HepG2 (cell line): ENCODE results near the gene AKIP1. TPM values are rescaled to one million over a fixed set of nuclear protein-coding genes. Genes with fewer than 3 reads are reported as not detected.

ENCODE experiments used
- ATAC-seq: fragments of 200-7000 bp; cut with Tn5 transposase; 3 replicates; pipeline ENCODE4 v1.9.1; 2020; ENCODE audit warnings: mild to moderate bottlenecking, moderate library complexity
- Bru-seq: library from RNA; stranded (reverse); fragments of 400-500 nt; gene quantifications from one replicate; lab custom pipeline; 2021; lab: Mats Ljungman, UMichigan
- BruChase-seq, 2 experiments: library from RNA; stranded (reverse); fragments of 400-500 nt; gene quantifications; one replicate each; lab custom pipeline; 2021; lab: Mats Ljungman, UMichigan
- BruUV-seq: library from RNA; stranded (reverse); fragments of 400-500 nt; replicated peaks from 2 replicates; lab custom pipeline; 2021; lab: Mats Ljungman, UMichigan
- CTCF ChIA-PET: fragments of 300-600 bp; formaldehyde crosslinking; extraction: SDS; loops from one replicate; lab custom pipeline; 2021; ENCODE audit warnings: low total read pairs, inconsistent platforms, low intra/inter-chr PET ratio; lab: Yijun Ruan, JAX
- POLR2A ChIA-PET: fragments of 350-600 bp; sonication (Branson Sonifier 250); formaldehyde crosslinking; loops from one replicate; lab custom pipeline; 2020; ENCODE audit warnings: antibody characterized with exemption, inconsistent platforms; lab: Yijun Ruan, JAX
- DNase-seq: peaks from one replicate; pipeline ENCODE4 v3.0.0-alpha.2; 2015; ENCODE audit warnings: low spot score
- FAIRE-seq: peaks from 3 replicates; lab custom pipeline; 2011; peaks lifted over from hg19 to GRCh38; lab: Jason Lieb, UNC
- H2AFZ ChIP-seq: one replicate; pipeline ENCODE4 v1.6.1; 2011; ENCODE audit warnings: low read length, inconsistent platforms
- H3K27ac ChIP-seq: fragments of 300-600 bp; 3 replicates; pipeline ENCODE4 v1.8.0; 2011; ENCODE audit warnings: mixed run types, mild to moderate bottlenecking, mixed read lengths, low read length, inconsistent platforms; ENCODE audit not compliant: insufficient read depth; ENCODE audit errors: extremely low read length
- H3K27me3 ChIP-seq, 2 experiments: fragments of 200-600 bp in 1 of 2; 2 replicates in 1 of 2; 3 replicates in 1 of 2; pipeline versions ENCODE4 v1.6.0 to v1.8.0; 2011; ENCODE audit warnings: low read length in 2 of 2, mild to moderate bottlenecking in 2 of 2, moderate library complexity in 2 of 2, inconsistent platforms in 1 of 2; ENCODE audit not compliant: insufficient read depth in 2 of 2, control insufficient read depth in 1 of 2
- H3K36me3 ChIP-seq, 2 experiments: fragments of 200-600 bp in 1 of 2; replicated peaks in 1 of 2; 2 replicates in 1 of 2; 3 replicates in 1 of 2; pipeline versions ENCODE4 v1.5.1 to v1.8.0; 2011; ENCODE audit warnings: low read length in 2 of 2, inconsistent platforms in 1 of 2; ENCODE audit not compliant: insufficient read depth in 2 of 2, control insufficient read depth in 1 of 2
- H3K4me1 ChIP-seq: 2 replicates; pipeline ENCODE4 v1.5.1; 2012; ENCODE audit warnings: low read length, inconsistent platforms; ENCODE audit not compliant: insufficient read depth
- H3K4me2 ChIP-seq: 2 replicates; pipeline ENCODE4 v1.6.0; 2011; ENCODE audit warnings: low read depth, low read length, inconsistent platforms
- H3K4me3 ChIP-seq, 3 experiments: fragments of 200-600 bp in 1 of 3; sonication (generic), shearing (Covaris generic) in 1 of 3; replicated peaks in 1 of 3; 2 replicates each; pipeline ENCODE4 v1.5.1; 2011 to 2016; ENCODE audit warnings: low read length in 3 of 3, inconsistent platforms in 2 of 3, low read depth in 2 of 3, mild to moderate bottlenecking in 2 of 3, control low read depth in 1 of 3, mixed read lengths in 1 of 3; ENCODE audit not compliant: insufficient read depth in 1 of 3
- H3K79me2 ChIP-seq: one replicate; pipeline ENCODE4 v1.6.1; 2011; ENCODE audit warnings: low read length, inconsistent platforms; ENCODE audit not compliant: insufficient read depth
- H3K9ac ChIP-seq: 2 replicates; pipeline ENCODE4 v1.6.0; 2011; ENCODE audit warnings: mild to moderate bottlenecking, low read depth, low read length, inconsistent platforms; ENCODE audit not compliant: insufficient read depth
- H3K9me3 ChIP-seq: 2 replicates; pipeline ENCODE4 v1.5.1; 2012; ENCODE audit warnings: mild to moderate bottlenecking, low read length
- H4K20me1 ChIP-seq: 2 replicates; pipeline ENCODE4 v1.6.0; 2011; ENCODE audit warnings: inconsistent platforms, mild to moderate bottlenecking, low read length, moderate library complexity; ENCODE audit not compliant: insufficient read depth
- GABPB1 ChIP-seq: IDR thresholded peaks from 2 replicates; pipeline ENCODE4 v1.6.1; 2016; ENCODE audit warnings: mild to moderate bottlenecking, missing genetic modification reagents, moderate library complexity, missing compliant biosample characterization
- GATAD1 ChIP-seq: IDR thresholded peaks from 2 replicates; pipeline ENCODE4 v1.6.1; 2016; ENCODE audit warnings: missing genetic modification reagents, missing compliant biosample characterization
- HNRNPLL ChIP-seq: fragments of 200-400 bp; formaldehyde crosslinking; IDR thresholded peaks from 2 replicates; pipeline ENCODE4 v1.6.1; 2017; ENCODE audit warnings: mild to moderate bottlenecking, low read depth, low read length; ENCODE audit not compliant: poor library complexity, severe bottlenecking
- JUN ChIP-seq: sonication (generic); formaldehyde crosslinking; IDR thresholded peaks from 2 replicates; pipeline ENCODE4 v1.4.0; 2020; ENCODE audit warnings: mild to moderate bottlenecking, missing genetic modification reagents
- MAFF ChIP-seq: IDR thresholded peaks from 2 replicates; pipeline ENCODE4 v1.6.1; 2011; ENCODE audit warnings: low read depth, low read length, improper control_type of control experiment
- RAD21 ChIP-seq: fragments of 450-650 bp; formaldehyde crosslinking; IDR thresholded peaks from 2 replicates; pipeline ENCODE4 v1.5.0; 2020; ENCODE audit warnings: mild to moderate bottlenecking
- ZMAT3 ChIP-seq: sonication (generic); formaldehyde crosslinking; conservative IDR thresholded peaks from 2 replicates; pipeline ENCODE4 v1.7.0; 2021; ENCODE audit warnings: missing genetic modification reagents
- ZNF12 ChIP-seq: sonication (generic); formaldehyde crosslinking; IDR thresholded peaks from 2 replicates; pipeline ENCODE4 v1.5.0; 2020; ENCODE audit warnings: missing genetic modification reagents
- ZNF326 ChIP-seq: sonication (generic); formaldehyde crosslinking; IDR thresholded peaks from 2 replicates; pipeline ENCODE4 v1.4.0; 2020; ENCODE audit warnings: missing genetic modification reagents, borderline replicate concordance
- ZNF333 ChIP-seq: sonication (generic); formaldehyde crosslinking; IDR thresholded peaks from 2 replicates; pipeline ENCODE4 v1.4.0; 2020; ENCODE audit warnings: mild to moderate bottlenecking, missing genetic modification reagents, borderline replicate concordance
- ZNF484 ChIP-seq: sonication (generic); formaldehyde crosslinking; IDR thresholded peaks from 2 replicates; pipeline ENCODE4 v1.5.1; 2020; ENCODE audit warnings: mild to moderate bottlenecking, low read depth, missing genetic modification reagents, borderline replicate concordance
- ZNF496 ChIP-seq: sonication (generic); formaldehyde crosslinking; IDR thresholded peaks from 2 replicates; pipeline ENCODE4 v1.8.1; 2023; ENCODE audit warnings: mild to moderate bottlenecking, moderate library complexity, missing genetic modification reagents; ENCODE audit not compliant: insufficient replicate concordance
- ZNF570 ChIP-seq: sonication (generic); formaldehyde crosslinking; IDR thresholded peaks from 2 replicates; pipeline ENCODE4 v1.4.0; 2020; ENCODE audit warnings: mild to moderate bottlenecking, missing genetic modification reagents, borderline replicate concordance
- ZNF850 ChIP-seq: sonication (generic); formaldehyde crosslinking; conservative IDR thresholded peaks from 2 replicates; pipeline ENCODE4 v1.9.0; 2021; ENCODE audit warnings: mild to moderate bottlenecking, missing genetic modification reagents
- ZSCAN9 ChIP-seq: IDR thresholded peaks from 2 replicates; pipeline ENCODE4 v1.6.1; 2016; ENCODE audit warnings: borderline replicate concordance
- WGBS: methylation state at CpG from one replicate; pipeline ENCODE4 v1.1.6; 2017; ENCODE audit warnings: low lambda C conversion rate; 5-methylcytosine and 5-hydroxymethylcytosine counted together
- in situ Hi-C: cut with HindIII; loops from 2 replicates; pipeline ENCODE4 v1.10.0; 2017; ENCODE audit warnings: low pct_unique_long_range_greater_than_20kb; ENCODE audit not compliant: extremely low pct_ligation_motif_present
- intact Hi-C: fragments of 100-400 bp; cut with micrococcal nuclease; formaldehyde crosslinking; loops from one replicate; pipeline ENCODE4 v1.10.0; 2022; ENCODE audit not compliant: unreplicated experiment
- long read RNA-seq, 2 experiments: library from RNA in 1 of 2; library from polyadenylated mRNA in 1 of 2; stranded (forward) in 1 of 2; unstranded in 1 of 2; transcript quantifications; one replicate each; pipeline ENCODE4 v2.0.0, GENCODE V29; 2019 to 2022
- polyA minus RNA-seq, 3 experiments: library from RNA; depleted of rRNA, polyadenylated mRNA; stranded (reverse); fragments of >200 nt; gene quantifications; 2 replicates each; pipeline ENCODE4 v1.2.3, GENCODE V29; 2011; ENCODE audit warnings: low replicate concordance in 1 of 3
- polyA plus RNA-seq, 8 experiments: library from polyadenylated mRNA; depleted of rRNA in 3 of 8; stranded (reverse) in 7 of 8; unstranded in 1 of 8; fragments of >200 nt; fragmentation: Illumina TruSeq in 4 of 8; extraction: Trizol in 4 of 8; gene quantifications; 2 replicates each; pipeline versions ENCODE4 v1.2.1 to v1.2.3, GENCODE V29; 2011 to 2016; ENCODE audit warnings: low read depth in 4 of 8, missing spikeins in 1 of 8, mixed read lengths in 1 of 8; ENCODE audit not compliant: insufficient read depth in 1 of 8
- total RNA-seq, 5 experiments: library from RNA; depleted of rRNA; stranded (reverse); fragments of >200 nt; fragmentation: Illumina TruSeq; extraction: Trizol; gene quantifications; 2 replicates each; pipeline ENCODE4 v1.2.3, GENCODE V29; 2016; ENCODE audit warnings: low read depth in 1 of 5
- TF ChIP-seq, protein P1 (sequence below): sonication (generic); formaldehyde crosslinking; IDR thresholded peaks from 2 replicates; pipeline ENCODE4 v1.9.0; 2021; ENCODE audit warnings: missing genetic modification reagents, borderline replicate concordance

Gene AKIP1, protein sequence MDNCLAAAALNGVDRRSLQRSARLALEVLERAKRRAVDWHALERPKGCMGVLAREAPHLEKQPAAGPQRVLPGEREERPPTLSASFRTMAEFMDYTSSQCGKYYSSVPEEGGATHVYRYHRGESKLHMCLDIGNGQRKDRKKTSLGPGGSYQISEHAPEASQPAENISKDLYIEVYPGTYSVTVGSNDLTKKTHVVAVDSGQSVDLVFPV
- total RNA-seq (2016; rRNA removed; fragmentation: Illumina TruSeq; extraction: Trizol) (20.3 and 21.6 TPM in 2 replicates), polyA plus RNA-seq (2011; rRNA removed) (10.0 and 11.8 TPM in 2 replicates), polyA minus RNA-seq (2011; rRNA and poly(A)+ RNA removed; ENCODE audit: low replicate concordance) (2.1 and 11.4 TPM in 2 replicates), Bru-seq, nascent RNA (percentile 62 among the genes with signal in this experiment), BruChase-seq, experiment 1, labeled RNA remaining after a 6-hour chase (percentile 52 among the genes with signal in this experiment), BruChase-seq, experiment 2, labeled RNA remaining after a 2-hour chase (percentile 51 among the genes with signal in this experiment)
- 10.8 and 10.9 TPM in 2 replicates for total RNA-seq (2016; cell fraction: cytosol; rRNA removed; fragmentation: Illumina TruSeq; extraction: Trizol; ENCODE audit: low read depth)
- 18.6 and 21.9 TPM in 2 replicates for total RNA-seq (2016; cell fraction: insoluble cytoplasmic fraction; rRNA removed; fragmentation: Illumina TruSeq; extraction: Trizol)
- 12.8 and 14.4 TPM in 2 replicates for total RNA-seq (2016; cell fraction: membrane; rRNA removed; fragmentation: Illumina TruSeq; extraction: Trizol)
- 7.1 and 11.6 TPM in 2 replicates for total RNA-seq (2016; cell fraction: nucleus; rRNA removed; fragmentation: Illumina TruSeq; extraction: Trizol)
- polyA plus RNA-seq (2011; cell fraction: cytosol; rRNA removed) = 11.3 and 13.1 TPM in 2 replicates
- 4.0 and 6.6 TPM in 2 replicates for polyA plus RNA-seq (2011; cell fraction: nucleus; rRNA removed)
- 8.0 and 8.7 TPM in 2 replicates for polyA plus RNA-seq (2012)
- polyA plus RNA-seq (2016; cell fraction: cytosol; fragmentation: Illumina TruSeq; extraction: Trizol; ENCODE audit: low read depth) = 10.0 and 10.5 TPM in 2 replicates
- 27.2 and 31.0 TPM in 2 replicates for polyA plus RNA-seq (2016; cell fraction: insoluble cytoplasmic fraction; fragmentation: Illumina TruSeq; extraction: Trizol; ENCODE audit: low read depth)
- 10.9 and 12.6 TPM in 2 replicates for polyA plus RNA-seq (2016; cell fraction: membrane; fragmentation: Illumina TruSeq; extraction: Trizol; ENCODE audit: low read depth)
- polyA plus RNA-seq (2016; cell fraction: nucleus; fragmentation: Illumina TruSeq; extraction: Trizol; ENCODE audit: insufficient read depth, low read depth) = 14.8 and 19.7 TPM in 2 replicates
- polyA minus RNA-seq (2011; cell fraction: cytosol; rRNA and poly(A)+ RNA removed) = 4.8 and 10.5 TPM in 2 replicates
- polyA minus RNA-seq (2011; cell fraction: nucleus; rRNA and poly(A)+ RNA removed) = 4.4 and 5.3 TPM in 2 replicates
- long read RNA-seq, experiment 1, partial matches to known transcripts = 0 of 13 reads
- long read RNA-seq, experiment 1, other reads (novel, unspliced or antisense) = 2 of 13 reads
- long read RNA-seq, experiment 2, transcript AKIP1-210 (5 exons, 1,022 nt) = major isoform, 9 of 18 reads
- long read RNA-seq, experiment 2, partial matches to known transcripts = 0 of 18 reads
- long read RNA-seq, experiment 2, other reads (novel, unspliced or antisense) = 5 of 18 reads

DNA sequence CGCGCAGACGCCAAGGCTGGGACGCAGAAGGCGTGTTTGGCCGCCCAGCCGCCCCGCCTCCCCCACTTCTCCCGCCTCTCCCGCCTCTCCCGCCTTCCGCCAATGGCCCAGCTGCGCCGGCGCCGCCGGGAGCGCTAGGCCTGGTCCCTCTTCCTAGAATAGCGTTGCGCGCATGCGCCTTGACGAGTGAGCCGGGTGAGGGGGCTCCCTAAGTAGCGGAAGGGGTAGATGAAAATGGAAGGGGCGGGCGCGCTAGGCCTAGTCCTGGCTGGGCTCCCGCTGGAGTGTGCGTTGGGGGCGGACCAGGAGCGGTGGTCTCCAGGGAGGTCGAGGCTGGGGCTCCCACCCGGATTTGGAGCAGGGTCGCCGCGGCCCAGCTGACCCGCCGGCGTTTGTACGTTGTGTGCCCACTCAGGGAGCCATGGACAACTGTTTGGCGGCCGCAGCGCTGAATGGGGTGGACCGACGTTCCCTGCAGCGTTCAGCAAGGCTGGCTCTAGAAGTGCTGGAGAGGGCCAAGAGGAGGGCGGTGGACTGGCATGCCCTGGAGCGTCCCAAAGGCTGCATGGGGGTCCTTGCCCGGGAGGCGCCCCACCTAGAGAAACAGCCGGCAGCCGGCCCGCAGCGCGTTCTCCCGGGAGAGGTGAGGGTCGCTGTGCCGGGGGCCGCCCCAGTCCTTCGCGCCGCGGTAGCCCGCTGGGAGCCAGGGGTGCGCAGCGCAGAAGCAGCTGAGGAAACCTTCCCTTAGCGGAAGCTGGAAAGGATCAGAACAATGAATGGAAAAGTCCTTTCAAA lies at the start of gene AKIP1:
AKIP1 (plus strand) TSS at position 161 of the 795 bp plus-strand sequence; CDS start at position 422, 261 bp downstream.
- peak within 1 kb of the TSS; percentile 81 for H3K27ac ChIP-seq
- BruUV-seq = no TSS peak
- in situ Hi-C loops = loop anchor here (10.0 kb wide), 1 partner anchor 224 kb away; no protein-coding TSS in a partner anchor
- TF ChIP-seq HNRNPLL (peak; percentile 98), ZNF570 (CRISPR knock-in tag) (no peak), ZNF333 (CRISPR knock-in tag) (0 out of 2 replicates have a peak, but pooled peaks have one; percentile 36), RAD21 (CRISPR knock-in tag) (no peak), GATAD1 (peak; percentile 19; the same call in 1 of the 2 replicates), GABPB1 (peak; percentile 81), JUN (CRISPR knock-in tag) (no peak), ZNF484 (CRISPR knock-in tag) (no peak), ZNF326 (CRISPR knock-in tag) (no peak), ZMAT3 (CRISPR knock-in tag) (no peak), MAFF (no peak), ZNF850 (CRISPR knock-in tag) (no peak), ZNF496 (CRISPR knock-in tag) (no peak), ZNF12 (CRISPR knock-in tag) (no peak), ZSCAN9 (CRISPR knock-in tag) (no peak)
- TF ChIP-seq, protein P1, sequence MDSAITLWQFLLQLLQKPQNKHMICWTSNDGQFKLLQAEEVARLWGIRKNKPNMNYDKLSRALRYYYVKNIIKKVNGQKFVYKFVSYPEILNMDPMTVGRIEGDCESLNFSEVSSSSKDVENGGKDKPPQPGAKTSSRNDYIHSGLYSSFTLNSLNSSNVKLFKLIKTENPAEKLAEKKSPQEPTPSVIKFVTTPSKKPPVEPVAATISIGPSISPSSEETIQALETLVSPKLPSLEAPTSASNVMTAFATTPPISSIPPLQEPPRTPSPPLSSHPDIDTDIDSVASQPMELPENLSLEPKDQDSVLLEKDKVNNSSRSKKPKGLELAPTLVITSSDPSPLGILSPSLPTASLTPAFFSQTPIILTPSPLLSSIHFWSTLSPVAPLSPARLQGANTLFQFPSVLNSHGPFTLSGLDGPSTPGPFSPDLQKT (CRISPR knock-in tag) = no peak

More for the DNA sequence above, at the start of gene AKIP1:
- H3K9me3 ChIP-seq = no peaks in the 10 kb centered on the region
- DNase-seq (peak; percentile 93), FAIRE-seq (peak; percentile 23), ATAC-seq (peak; percentile 94)
- no peaks in the 10 kb centered on the region for H4K20me1 ChIP-seq
- peak within 1 kb of the TSS; percentile 96 for H3K4me2 ChIP-seq
- ChIA-PET CTCF (no interaction called here), POLR2A (interaction anchor here (1.0 to 2.8 kb wide), 8 partner anchors 15 to 924 kb away, joined by 3 to 12 read pairs (median 4); partner anchors contain the start of genes EIF3F and TMEM9B)
- H3K9ac ChIP-seq = peak within 1 kb of the TSS; percentile 89
- no peaks in the 10 kb centered on the region; a peak in 1 of 5 replicates for H3K27me3 ChIP-seq
- WGBS = 2% methylated on average over 32 of the region's 68 CpGs
- intact Hi-C loops = loop anchor here (2.0 to 5.0 kb wide), 3 partner anchors 54 to 229 kb away; partner anchors contain the start of genes RPL27A, TMEM9B and TRIM66
- H3K4me1 ChIP-seq = peaks cover 44% of the 10 kb centered on the region
- peak within 1 kb of the TSS; percentile 72 for H2AFZ ChIP-seq
- peaks cover 0 to 1% of the 10 kb centered on the region in 2 experiments; a peak in 2 of 5 replicates for H3K36me3 ChIP-seq
- H3K4me3 ChIP-seq = peak within 1 kb of the TSS; percentile 82 to 92 (median 91)
- H3K79me2 ChIP-seq = peaks cover 5% of the 10 kb centered on the region
